Measurements from ENCODE around the gene COL27A1.

COL27A1 gene

GRCh38 chr9:114250648-114251047 lies 95.3 kb downstream of the COL27A1 start:
- H2BK15ac ChIP-seq (ENCODE audit: low read length) = no peak overlapping the region
- no peak overlapping the region for H3K18ac ChIP-seq (ENCODE audit: low read length)
- no peak overlapping the region for H3K14ac ChIP-seq (ENCODE audit: low read length)
- no peak overlapping the region for H2AFZ ChIP-seq (ENCODE audit: low read length)
- H3K27me3 ChIP-seq (ENCODE audit: control insufficient read depth in 3 of 3, insufficient read depth in 3 of 3, low read depth in 1 of 3, low read length in 3 of 3) = no peaks in the 10 kb centered on the region
- H2BK12ac ChIP-seq (ENCODE audit: low read length) = no peak overlapping the region
- H2AK5ac ChIP-seq (ENCODE audit: low read depth, low read length) = no peak overlapping the region
- no peaks in the 10 kb centered on the region for H3K36me3 ChIP-seq (replicated peaks in 1 of 2; ENCODE audit: control insufficient read depth in 2 of 2, insufficient read depth in 2 of 2, low read length in 2 of 2)
- H4K8ac ChIP-seq (ENCODE audit: low read depth, low read length) = no peak overlapping the region
- no peaks in the 10 kb centered on the region for H3K79me1 ChIP-seq (ENCODE audit: low read depth, low read length)
- no peak overlapping the region for H3K4me2 ChIP-seq (ENCODE audit: insufficient read depth, low read length, poor library complexity, severe bottlenecking)
- H3K9ac ChIP-seq (ENCODE audit: low read depth, low read length, poor library complexity) = no peak overlapping the region
- H3K4ac ChIP-seq (ENCODE audit: low read length) = no peak overlapping the region
- H2BK120ac ChIP-seq (ENCODE audit: low read depth, low read length) = no peak overlapping the region
- H2BK5ac ChIP-seq (ENCODE audit: low read length) = no peak overlapping the region
- H3K9me3 ChIP-seq (replicated peaks in 1 of 2; ENCODE audit: control insufficient read depth in 2 of 2, insufficient read depth in 1 of 2, low read depth in 1 of 2, low read length in 2 of 2) = no peaks in the 10 kb centered on the region
- no peaks in the 10 kb centered on the region for H3K4me1 ChIP-seq (ENCODE audit: control insufficient read depth in 2 of 2, insufficient read depth in 1 of 2, low read depth in 1 of 2, low read length in 2 of 2)
- H3K4me3 ChIP-seq (ENCODE audit: low read length in 2 of 2) = no peak overlapping the region
- DNase-seq (ENCODE audit: low spot score) = no peak
- no peak overlapping the region for H4K91ac ChIP-seq (ENCODE audit: low read depth, low read length, poor library complexity)
- WGBS, 2 donors (ENCODE audit: extremely low coverage in 2 of 2, insufficient read length in 2 of 2, insufficient replicate concordance in 1 of 2) = 100% methylated on average over 1 of the region's 3 CpGs; no CpG with 5 or more reads in 1 of the 2 donors
- H3K27ac ChIP-seq (replicated peaks; ENCODE audit: low read length) = no peak overlapping the region
- H3K23ac ChIP-seq (ENCODE audit: low read depth, low read length, poor library complexity) = no peak overlapping the region

GRCh38 chr9:114252394-114252793 lies 97.1 kb downstream of the COL27A1 start:
- WGBS, 2 donors (ENCODE audit: extremely low coverage in 2 of 2, insufficient read length in 2 of 2, insufficient replicate concordance in 1 of 2) = no CpG with 5 or more reads among the region's 6 CpGs
- no peak overlapping the region for H2BK5ac ChIP-seq (ENCODE audit: low read length)
- no peak overlapping the region for H4K8ac ChIP-seq (ENCODE audit: low read depth, low read length)
- H2BK15ac ChIP-seq (ENCODE audit: low read length) = no peak overlapping the region
- H3K27ac ChIP-seq (replicated peaks; ENCODE audit: low read length) = no peak overlapping the region
- no peak overlapping the region for H2AK5ac ChIP-seq (ENCODE audit: low read depth, low read length)
- no peaks in the 10 kb centered on the region for H3K27me3 ChIP-seq (ENCODE audit: control insufficient read depth in 3 of 3, insufficient read depth in 3 of 3, low read depth in 1 of 3, low read length in 3 of 3)
- no peak overlapping the region for H3K4me2 ChIP-seq (ENCODE audit: insufficient read depth, low read length, poor library complexity, severe bottlenecking)
- no peak overlapping the region for H2BK12ac ChIP-seq (ENCODE audit: low read length)
- H3K4me3 ChIP-seq (ENCODE audit: low read length in 2 of 2) = no peak overlapping the region
- H2BK120ac ChIP-seq (ENCODE audit: low read depth, low read length) = no peak overlapping the region
- no peak overlapping the region for H4K91ac ChIP-seq (ENCODE audit: low read depth, low read length, poor library complexity)
- peak overlapping the region; percentile 3 for H3K9ac ChIP-seq (ENCODE audit: low read depth, low read length, poor library complexity)
- no peak overlapping the region for H2AFZ ChIP-seq (ENCODE audit: low read length)
- peaks cover 0 to 2% of the 10 kb centered on the region in 2 donors for H3K36me3 ChIP-seq (replicated peaks in 1 of 2; ENCODE audit: control insufficient read depth in 2 of 2, insufficient read depth in 2 of 2, low read length in 2 of 2)
- H3K18ac ChIP-seq (ENCODE audit: low read length) = peak overlapping the region; percentile 29
- H3K9me3 ChIP-seq (replicated peaks in 1 of 2; ENCODE audit: control insufficient read depth in 2 of 2, insufficient read depth in 1 of 2, low read depth in 1 of 2, low read length in 2 of 2) = no peaks in the 10 kb centered on the region
- H3K23ac ChIP-seq (ENCODE audit: low read depth, low read length, poor library complexity) = no peak overlapping the region
- no peaks in the 10 kb centered on the region for H3K4me1 ChIP-seq (ENCODE audit: control insufficient read depth in 2 of 2, insufficient read depth in 1 of 2, low read depth in 1 of 2, low read length in 2 of 2)
- H3K14ac ChIP-seq (ENCODE audit: low read length) = no peak overlapping the region
- H3K79me1 ChIP-seq (ENCODE audit: low read depth, low read length) = no peaks in the 10 kb centered on the region
- no peak overlapping the region for H3K4ac ChIP-seq (ENCODE audit: low read length)
- DNase-seq (ENCODE audit: low spot score) = no peak

DNA sequence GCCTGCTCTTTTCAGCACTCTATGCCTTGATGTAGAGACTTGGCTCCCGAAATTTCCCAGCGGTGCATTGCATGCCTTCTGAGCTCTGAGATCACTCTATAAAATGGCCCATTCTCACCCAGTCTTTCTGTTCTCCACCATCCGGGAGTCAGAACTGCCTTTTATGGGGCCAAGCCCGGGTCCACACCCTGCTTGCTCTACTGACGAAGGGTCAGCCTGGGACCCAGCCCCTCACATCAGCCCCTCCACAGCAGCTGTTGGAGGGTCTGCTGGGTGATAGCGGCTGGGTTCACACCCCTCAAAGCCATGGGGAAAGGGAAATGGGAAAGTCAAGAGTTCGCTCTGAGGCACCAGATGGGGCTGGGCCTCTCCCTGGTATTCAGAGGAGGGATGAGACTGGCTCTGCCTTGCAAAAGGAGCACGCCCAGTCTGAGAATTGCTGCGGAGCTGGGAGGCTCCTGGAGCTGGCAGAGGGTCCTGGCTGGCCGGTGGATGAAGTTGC lies 101.5 kb downstream of the COL27A1 start:
- Histone ChIP-seq H3K9ac (ENCODE audit: low read depth, low read length, poor library complexity) (no peak overlapping the region), H2AFZ (ENCODE audit: low read length) (no peak overlapping the region), H3K4ac (ENCODE audit: low read length) (no peak overlapping the region), H3K4me3 (ENCODE audit: low read length in 2 of 2) (no peak overlapping the region), H4K91ac (ENCODE audit: low read depth, low read length, poor library complexity) (no peak overlapping the region), H2BK15ac (ENCODE audit: low read length) (no peak overlapping the region), H3K79me1 (ENCODE audit: low read depth, low read length) (no peaks in the 10 kb centered on the region), H3K4me2 (ENCODE audit: insufficient read depth, low read length, poor library complexity, severe bottlenecking) (no peak overlapping the region), H3K27me3 (ENCODE audit: control insufficient read depth in 3 of 3, insufficient read depth in 3 of 3, low read depth in 1 of 3, low read length in 3 of 3) (no peaks in the 10 kb centered on the region), H2BK120ac (ENCODE audit: low read depth, low read length) (no peak overlapping the region), H2AK5ac (ENCODE audit: low read depth, low read length) (no peak overlapping the region), H3K27ac (replicated peaks; ENCODE audit: low read length) (no peak overlapping the region), H3K4me1 (ENCODE audit: control insufficient read depth in 2 of 2, insufficient read depth in 1 of 2, low read depth in 1 of 2, low read length in 2 of 2) (no peaks in the 10 kb centered on the region), H2BK12ac (ENCODE audit: low read length) (no peak overlapping the region), H3K23ac (ENCODE audit: low read depth, low read length, poor library complexity) (no peak overlapping the region), H2BK5ac (ENCODE audit: low read length) (no peak overlapping the region), H3K18ac (ENCODE audit: low read length) (no peak overlapping the region), H4K8ac (ENCODE audit: low read depth, low read length) (no peak overlapping the region), H3K14ac (ENCODE audit: low read length) (no peak overlapping the region), H3K36me3 (replicated peaks in 1 of 2; ENCODE audit: control insufficient read depth in 2 of 2, insufficient read depth in 2 of 2, low read length in 2 of 2) (peaks cover 0 to 2% of the 10 kb centered on the region in 2 donors), H3K9me3 (replicated peaks in 1 of 2; ENCODE audit: control insufficient read depth in 2 of 2, insufficient read depth in 1 of 2, low read depth in 1 of 2, low read length in 2 of 2) (no peaks in the 10 kb centered on the region)
- WGBS, 2 donors (ENCODE audit: extremely low coverage in 2 of 2, insufficient read length in 2 of 2, insufficient replicate concordance in 1 of 2) = no CpG with 5 or more reads among the region's 10 CpGs
- DNase-seq (ENCODE audit: low spot score) = no peak

GRCh38 chr9:114258218-114258617 lies 102.9 kb downstream of the COL27A1 start:
- Histone ChIP-seq H2AFZ (ENCODE audit: low read length) (no peak overlapping the region), H4K8ac (ENCODE audit: low read depth, low read length) (no peak overlapping the region), H3K4me1 (ENCODE audit: control insufficient read depth in 2 of 2, insufficient read depth in 1 of 2, low read depth in 1 of 2, low read length in 2 of 2) (no peaks in the 10 kb centered on the region), H3K9ac (ENCODE audit: low read depth, low read length, poor library complexity) (no peak overlapping the region), H3K14ac (ENCODE audit: low read length) (no peak overlapping the region), H2BK120ac (ENCODE audit: low read depth, low read length) (no peak overlapping the region), H3K27me3 (ENCODE audit: control insufficient read depth in 3 of 3, insufficient read depth in 3 of 3, low read depth in 1 of 3, low read length in 3 of 3) (no peaks in the 10 kb centered on the region), H3K4me2 (ENCODE audit: insufficient read depth, low read length, poor library complexity, severe bottlenecking) (no peak overlapping the region), H3K27ac (replicated peaks; ENCODE audit: low read length) (no peak overlapping the region), H2AK5ac (ENCODE audit: low read depth, low read length) (no peak overlapping the region), H3K36me3 (replicated peaks in 1 of 2; ENCODE audit: control insufficient read depth in 2 of 2, insufficient read depth in 2 of 2, low read length in 2 of 2) (peaks cover 0 to 2% of the 10 kb centered on the region in 2 donors), H3K23ac (ENCODE audit: low read depth, low read length, poor library complexity) (no peak overlapping the region), H3K9me3 (replicated peaks in 1 of 2; ENCODE audit: control insufficient read depth in 2 of 2, insufficient read depth in 1 of 2, low read depth in 1 of 2, low read length in 2 of 2) (no peaks in the 10 kb centered on the region), H2BK12ac (ENCODE audit: low read length) (no peak overlapping the region), H2BK15ac (ENCODE audit: low read length) (no peak overlapping the region), H3K18ac (ENCODE audit: low read length) (peak overlapping the region; percentile 80), H3K4me3 (ENCODE audit: low read length in 2 of 2) (no peak overlapping the region), H4K91ac (ENCODE audit: low read depth, low read length, poor library complexity) (no peak overlapping the region), H3K4ac (ENCODE audit: low read length) (no peak overlapping the region), H2BK5ac (ENCODE audit: low read length) (peak overlapping the region; percentile 15), H3K79me1 (ENCODE audit: low read depth, low read length) (no peaks in the 10 kb centered on the region)
- no peak for DNase-seq (ENCODE audit: low spot score)
- no CpG with 5 or more reads among the region's 10 CpGs for WGBS, 2 donors (ENCODE audit: extremely low coverage in 2 of 2, insufficient read length in 2 of 2, insufficient replicate concordance in 1 of 2)

Data from neuronal stem cell (in vitro differentiated cells).